Measurements from ENCODE around the gene FCRL2.

Gene FCRL2

GRCh38 chr1:157697781-157698569 is 79.0 kb downstream of the FCRL2 start:
- DNase-seq (ENCODE audit: low spot score), result no peak
- TF ChIP-seq CTCF (IDR thresholded peaks at IDR 0.05; ENCODE audit: borderline replicate concordance, control extremely low read depth, extremely low read depth, insufficient read depth, missing control alignments), result no peak
- in situ Hi-C loops (cut with MboI; ENCODE audit: low sequenced_read_pairs, unreplicated experiment), result no loop called here

GRCh38 chr1:157696966-157697628 is 79.8 kb downstream of the FCRL2 start:
- no peak for TF ChIP-seq CTCF (IDR thresholded peaks at IDR 0.05; ENCODE audit: borderline replicate concordance, control extremely low read depth, extremely low read depth, insufficient read depth, missing control alignments)
- in situ Hi-C loops (cut with MboI; ENCODE audit: low sequenced_read_pairs, unreplicated experiment), result no loop called here

More at GRCh38 chr1:157696966-157697628, 79.8 kb downstream of the FCRL2 start:
- DNase-seq (ENCODE audit: low spot score), result no peak

All from GM13976 (cell line).